HG03060 (cell line): ENCODE results near the gene CMTM5.
"Not testable (repeated sequence)": the region's sequence is repeated elsewhere in the genome, so short reads cannot be mapped to it uniquely, and the experiment has no call there.

Experiments
- ATAC-seq: cut with Tn5 transposase; IDR thresholded peaks from one replicate; pipeline ENCODE4 v1.9.1; 2021; ENCODE audit warnings: low read depth, moderate number of reproducible peaks; ENCODE audit not compliant: unreplicated experiment

Gene CMTM5

GRCh38 chr14:23411563-23412525 is 35.0 kb downstream of the CMTM5 start:
- no peak for ATAC-seq

GRCh38 chr14:23413681-23414080 is 36.8 kb downstream of the CMTM5 start:
- ATAC-seq = no peak

GRCh38 chr14:23414254-23414653 is 37.4 kb downstream of the CMTM5 start:
- ATAC-seq = no peak

- no peak for ATAC-seq
Measured at GRCh38 chr14:23414906-23415820, 38.3 kb downstream of the CMTM5 start.

- no peak for ATAC-seq
Measured at GRCh38 chr14:23415821-23416778, 39.3 kb downstream of the CMTM5 start.

GRCh38 chr14:23416801-23417200 is 40.0 kb downstream of the CMTM5 start:
- ATAC-seq = no peak

GRCh38 chr14:23417269-23417668 is 40.4 kb downstream of the CMTM5 start:
- not testable (repeated sequence) for ATAC-seq

- no peak for ATAC-seq
Measured at GRCh38 chr14:23418021-23418420, 41.2 kb downstream of the CMTM5 start.

- ATAC-seq = not testable (repeated sequence)
Measured at GRCh38 chr14:23419646-23420045, 42.8 kb downstream of the CMTM5 start.

GRCh38 chr14:23421594-23421993 is 44.7 kb downstream of the CMTM5 start:
- ATAC-seq = no peak

GRCh38 chr14:23423657-23424056 is 46.8 kb downstream of the CMTM5 start:
- ATAC-seq = no peak

GRCh38 chr14:23425169-23425568 is 48.3 kb downstream of the CMTM5 start:
- no peak for ATAC-seq

- not testable (repeated sequence) for ATAC-seq
Measured at GRCh38 chr14:23425798-23426197, 49.0 kb downstream of the CMTM5 start.

GRCh38 chr14:23428686-23429495 is 52.0 kb downstream of the CMTM5 start:
- no peak for ATAC-seq
